ENCODE measurements around the gene SUCO. TPM values are rescaled to one million over a fixed set of nuclear protein-coding genes. Genes with fewer than 3 reads are reported as not detected.

Gene SUCO
- polyA plus RNA-seq, 2 of the 4 experiments (the other 2 are of a cell fraction): 10.3 to 21.8 TPM

DNA sequence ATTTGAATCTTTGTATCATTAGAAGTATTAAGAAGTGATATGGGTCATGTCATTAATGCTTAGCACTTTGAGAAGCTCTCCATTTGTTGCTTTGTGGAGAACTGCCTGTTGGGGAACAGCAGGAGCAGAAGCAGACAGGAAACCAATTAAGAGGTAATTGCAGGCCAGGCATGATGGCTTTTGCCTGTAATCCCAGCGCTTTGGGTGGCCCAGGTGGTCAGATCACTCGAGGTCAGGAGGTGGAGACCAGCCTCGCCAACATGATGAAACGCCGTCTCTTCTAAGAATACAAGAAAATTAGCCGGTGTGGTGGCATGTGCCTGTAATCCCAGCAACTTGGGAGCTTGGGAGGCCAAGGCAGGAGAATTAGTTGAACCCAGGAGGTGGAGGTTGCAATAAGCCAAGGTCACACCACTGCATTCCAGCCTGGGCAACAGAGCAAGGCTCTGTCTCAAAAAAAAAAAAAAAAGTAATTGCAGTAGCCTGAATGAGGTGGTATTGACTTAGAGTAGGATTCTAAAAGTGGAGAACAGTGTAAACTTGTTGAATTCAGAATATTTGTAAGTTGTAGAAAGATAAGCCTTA is 68.2 kb downstream of the SUCO start (continued):
- TF ChIP-seq, protein P1, sequence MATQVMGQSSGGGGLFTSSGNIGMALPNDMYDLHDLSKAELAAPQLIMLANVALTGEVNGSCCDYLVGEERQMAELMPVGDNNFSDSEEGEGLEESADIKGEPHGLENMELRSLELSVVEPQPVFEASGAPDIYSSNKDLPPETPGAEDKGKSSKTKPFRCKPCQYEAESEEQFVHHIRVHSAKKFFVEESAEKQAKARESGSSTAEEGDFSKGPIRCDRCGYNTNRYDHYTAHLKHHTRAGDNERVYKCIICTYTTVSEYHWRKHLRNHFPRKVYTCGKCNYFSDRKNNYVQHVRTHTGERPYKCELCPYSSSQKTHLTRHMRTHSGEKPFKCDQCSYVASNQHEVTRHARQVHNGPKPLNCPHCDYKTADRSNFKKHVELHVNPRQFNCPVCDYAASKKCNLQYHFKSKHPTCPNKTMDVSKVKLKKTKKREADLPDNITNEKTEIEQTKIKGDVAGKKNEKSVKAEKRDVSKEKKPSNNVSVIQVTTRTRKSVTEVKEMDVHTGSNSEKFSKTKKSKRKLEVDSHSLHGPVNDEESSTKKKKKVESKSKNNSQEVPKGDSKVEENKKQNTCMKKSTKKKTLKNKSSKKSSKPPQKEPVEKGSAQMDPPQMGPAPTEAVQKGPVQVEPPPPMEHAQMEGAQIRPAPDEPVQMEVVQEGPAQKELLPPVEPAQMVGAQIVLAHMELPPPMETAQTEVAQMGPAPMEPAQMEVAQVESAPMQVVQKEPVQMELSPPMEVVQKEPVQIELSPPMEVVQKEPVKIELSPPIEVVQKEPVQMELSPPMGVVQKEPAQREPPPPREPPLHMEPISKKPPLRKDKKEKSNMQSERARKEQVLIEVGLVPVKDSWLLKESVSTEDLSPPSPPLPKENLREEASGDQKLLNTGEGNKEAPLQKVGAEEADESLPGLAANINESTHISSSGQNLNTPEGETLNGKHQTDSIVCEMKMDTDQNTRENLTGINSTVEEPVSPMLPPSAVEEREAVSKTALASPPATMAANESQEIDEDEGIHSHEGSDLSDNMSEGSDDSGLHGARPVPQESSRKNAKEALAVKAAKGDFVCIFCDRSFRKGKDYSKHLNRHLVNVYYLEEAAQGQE (IDR thresholded peaks at IDR 0.05): no peak
- TF ChIP-seq KDM1A (IDR thresholded peaks at IDR 0.05; ENCODE audit: low read depth) (no peak), POLR2A (IDR thresholded peaks at IDR 0.05; ENCODE audit: low read length) (no peak), ZSCAN20 (CRISPR knock-in tag; IDR thresholded peaks at IDR 0.05) (no peak), CBX8 (IDR thresholded peaks at IDR 0.05) (no peak), ZFP36 (IDR thresholded peaks at IDR 0.05; ENCODE audit: borderline replicate concordance, partially characterized antibody) (no peak), FOXS1 (CRISPR knock-in tag; IDR thresholded peaks at IDR 0.05) (no peak), CHD4 (IDR thresholded peaks at IDR 0.05; ENCODE audit: borderline replicate concordance) (no peak), JUNB (IDR thresholded peaks at IDR 0.05) (no peak), POLR2AphosphoS2 (conservative IDR thresholded peaks at IDR 0.05; ENCODE audit: low read length) (no peak)
- TF ChIP-seq, protein P2, sequence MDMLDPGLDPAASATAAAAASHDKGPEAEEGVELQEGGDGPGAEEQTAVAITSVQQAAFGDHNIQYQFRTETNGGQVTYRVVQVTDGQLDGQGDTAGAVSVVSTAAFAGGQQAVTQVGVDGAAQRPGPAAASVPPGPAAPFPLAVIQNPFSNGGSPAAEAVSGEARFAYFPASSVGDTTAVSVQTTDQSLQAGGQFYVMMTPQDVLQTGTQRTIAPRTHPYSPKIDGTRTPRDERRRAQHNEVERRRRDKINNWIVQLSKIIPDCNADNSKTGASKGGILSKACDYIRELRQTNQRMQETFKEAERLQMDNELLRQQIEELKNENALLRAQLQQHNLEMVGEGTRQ (IDR thresholded peaks at IDR 0.05): no peak

DNA sequence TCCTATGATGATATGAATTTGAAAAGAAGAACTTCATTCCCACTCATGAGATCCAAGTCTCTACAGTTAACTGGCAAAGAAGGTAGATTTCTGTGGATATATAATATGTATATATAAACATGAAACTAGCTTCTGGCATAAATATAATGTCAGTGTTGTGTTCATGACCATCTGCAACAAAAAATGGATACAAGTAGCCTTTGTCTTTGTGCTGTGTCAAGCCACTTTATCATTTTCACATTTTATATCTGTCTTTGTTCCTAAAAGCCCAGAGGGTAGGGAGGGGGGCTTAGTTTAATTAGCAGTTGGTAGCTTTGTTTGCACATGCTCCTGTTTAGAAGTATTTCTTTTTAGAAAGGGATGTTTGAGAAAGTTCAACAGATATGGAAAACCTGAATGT is 69.8 kb downstream of the SUCO start:
- CTCF ChIA-PET: interaction anchor here (0.8 kb wide), 1 partner anchor 13 kb away, joined by 3 read pairs; no protein-coding TSS in a partner anchor
- Histone ChIP-seq H3K27ac (no peak overlapping the region), H3K4me2 (no peak overlapping the region), H3K4me1 (no peaks in the 10 kb centered on the region), H3K4me3 (no peak overlapping the region), H3K9me3 (no peaks in the 10 kb centered on the region)
- POLR2A ChIA-PET: no interaction called here
- ATAC-seq (no peak), DNase-seq (ENCODE audit: low read depth in 1 of 2, low spot score in 1 of 2) (no peak), FAIRE-seq (no peak)
- TF ChIP-seq, protein P3, sequence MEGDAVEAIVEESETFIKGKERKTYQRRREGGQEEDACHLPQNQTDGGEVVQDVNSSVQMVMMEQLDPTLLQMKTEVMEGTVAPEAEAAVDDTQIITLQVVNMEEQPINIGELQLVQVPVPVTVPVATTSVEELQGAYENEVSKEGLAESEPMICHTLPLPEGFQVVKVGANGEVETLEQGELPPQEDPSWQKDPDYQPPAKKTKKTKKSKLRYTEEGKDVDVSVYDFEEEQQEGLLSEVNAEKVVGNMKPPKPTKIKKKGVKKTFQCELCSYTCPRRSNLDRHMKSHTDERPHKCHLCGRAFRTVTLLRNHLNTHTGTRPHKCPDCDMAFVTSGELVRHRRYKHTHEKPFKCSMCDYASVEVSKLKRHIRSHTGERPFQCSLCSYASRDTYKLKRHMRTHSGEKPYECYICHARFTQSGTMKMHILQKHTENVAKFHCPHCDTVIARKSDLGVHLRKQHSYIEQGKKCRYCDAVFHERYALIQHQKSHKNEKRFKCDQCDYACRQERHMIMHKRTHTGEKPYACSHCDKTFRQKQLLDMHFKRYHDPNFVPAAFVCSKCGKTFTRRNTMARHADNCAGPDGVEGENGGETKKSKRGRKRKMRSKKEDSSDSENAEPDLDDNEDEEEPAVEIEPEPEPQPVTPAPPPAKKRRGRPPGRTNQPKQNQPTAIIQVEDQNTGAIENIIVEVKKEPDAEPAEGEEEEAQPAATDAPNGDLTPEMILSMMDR (IDR thresholded peaks at IDR 0.05): no peak
- TF ChIP-seq KDM1A (IDR thresholded peaks at IDR 0.05; ENCODE audit: low read depth) (no peak), EHF (CRISPR knock-in tag; IDR thresholded peaks at IDR 0.05) (no peak), FOXS1 (CRISPR knock-in tag; IDR thresholded peaks at IDR 0.05) (no peak), JUN (IDR thresholded peaks at IDR 0.05) (no peak), EP300 (IDR thresholded peaks at IDR 0.05) (no peak), CEBPB (IDR thresholded peaks at IDR 0.05) (no peak)
- TF ChIP-seq, protein P4, sequence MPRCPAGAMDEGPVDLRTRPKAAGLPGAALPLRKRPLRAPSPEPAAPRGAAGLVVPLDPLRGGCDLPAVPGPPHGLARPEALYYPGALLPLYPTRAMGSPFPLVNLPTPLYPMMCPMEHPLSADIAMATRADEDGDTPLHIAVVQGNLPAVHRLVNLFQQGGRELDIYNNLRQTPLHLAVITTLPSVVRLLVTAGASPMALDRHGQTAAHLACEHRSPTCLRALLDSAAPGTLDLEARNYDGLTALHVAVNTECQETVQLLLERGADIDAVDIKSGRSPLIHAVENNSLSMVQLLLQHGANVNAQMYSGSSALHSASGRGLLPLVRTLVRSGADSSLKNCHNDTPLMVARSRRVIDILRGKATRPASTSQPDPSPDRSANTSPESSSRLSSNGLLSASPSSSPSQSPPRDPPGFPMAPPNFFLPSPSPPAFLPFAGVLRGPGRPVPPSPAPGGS (IDR thresholded peaks at IDR 0.05): no peak
- TF ChIP-seq, protein P2 (IDR thresholded peaks at IDR 0.05): no peak
- TF ChIP-seq, protein P5, sequence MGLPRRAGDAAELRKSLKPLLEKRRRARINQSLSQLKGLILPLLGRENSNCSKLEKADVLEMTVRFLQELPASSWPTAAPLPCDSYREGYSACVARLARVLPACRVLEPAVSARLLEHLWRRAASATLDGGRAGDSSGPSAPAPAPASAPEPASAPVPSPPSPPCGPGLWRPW (IDR thresholded peaks at IDR 0.05): no peak

Data from A549 (cell line).